ENCODE measurements around the gene NGFR.

The NGFR gene

GRCh38 chr17:49494399-49494985 lies 601 bp upstream of the NGFR start:
- no peaks in the 10 kb centered on the region for H3K9me3 Mint-ChIP-seq
- H3K27ac Mint-ChIP-seq, result no peak overlapping the region
- TF ChIP-seq, protein P1, sequence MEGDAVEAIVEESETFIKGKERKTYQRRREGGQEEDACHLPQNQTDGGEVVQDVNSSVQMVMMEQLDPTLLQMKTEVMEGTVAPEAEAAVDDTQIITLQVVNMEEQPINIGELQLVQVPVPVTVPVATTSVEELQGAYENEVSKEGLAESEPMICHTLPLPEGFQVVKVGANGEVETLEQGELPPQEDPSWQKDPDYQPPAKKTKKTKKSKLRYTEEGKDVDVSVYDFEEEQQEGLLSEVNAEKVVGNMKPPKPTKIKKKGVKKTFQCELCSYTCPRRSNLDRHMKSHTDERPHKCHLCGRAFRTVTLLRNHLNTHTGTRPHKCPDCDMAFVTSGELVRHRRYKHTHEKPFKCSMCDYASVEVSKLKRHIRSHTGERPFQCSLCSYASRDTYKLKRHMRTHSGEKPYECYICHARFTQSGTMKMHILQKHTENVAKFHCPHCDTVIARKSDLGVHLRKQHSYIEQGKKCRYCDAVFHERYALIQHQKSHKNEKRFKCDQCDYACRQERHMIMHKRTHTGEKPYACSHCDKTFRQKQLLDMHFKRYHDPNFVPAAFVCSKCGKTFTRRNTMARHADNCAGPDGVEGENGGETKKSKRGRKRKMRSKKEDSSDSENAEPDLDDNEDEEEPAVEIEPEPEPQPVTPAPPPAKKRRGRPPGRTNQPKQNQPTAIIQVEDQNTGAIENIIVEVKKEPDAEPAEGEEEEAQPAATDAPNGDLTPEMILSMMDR (IDR thresholded peaks at IDR 0.05; ENCODE audit: unreplicated experiment in 3 of 3), result no peak

GRCh38 chr17:49495842-49496182 lies 719 bp downstream of the NGFR start:
- Mint-ChIP-seq H3K4me3 (peak overlapping the region; percentile 93 to 96 (median 93)), H3K4me1 (peaks cover 43% of the 10 kb centered on the region), H3K27ac (peak overlapping the region in 1 of 3 experiments; percentile 57), H3K27me3 (ENCODE audit: low read depth) (peaks cover 73% of the 10 kb centered on the region), H3K9me3 (no peaks in the 10 kb centered on the region), H3K36me3 (ENCODE audit: low read depth) (no peaks in the 10 kb centered on the region)
- TF ChIP-seq, protein P1 (IDR thresholded peaks at IDR 0.05; ENCODE audit: unreplicated experiment in 3 of 3), result no peak

More at GRCh38 chr17:49494399-49494985, 601 bp upstream of the NGFR start:
- H3K4me1 Mint-ChIP-seq, result peaks cover 35% of the 10 kb centered on the region
- no peaks in the 10 kb centered on the region for H3K36me3 Mint-ChIP-seq (ENCODE audit: low read depth)
- peaks cover 72% of the 10 kb centered on the region for H3K27me3 Mint-ChIP-seq (ENCODE audit: low read depth)
- H3K4me3 Mint-ChIP-seq, result peak overlapping the region; percentile 70 to 77 (median 74)

- peaks cover 44% of the 10 kb centered on the region for H3K4me1 Mint-ChIP-seq
Measured at GRCh38 chr17:49496183-49496866, 1.2 kb downstream of the NGFR start.

GRCh38 chr17:49496867-49497147 lies 1.7 kb downstream of the NGFR start:
- Mint-ChIP-seq H3K9me3 (no peaks in the 10 kb centered on the region), H3K36me3 (ENCODE audit: low read depth) (no peaks in the 10 kb centered on the region), H3K27ac (no peak overlapping the region), H3K4me3 (peak overlapping the region; percentile 93 to 96 (median 93)), H3K27me3 (ENCODE audit: low read depth) (peaks cover 68% of the 10 kb centered on the region), H3K4me1 (peaks cover 44% of the 10 kb centered on the region)
- TF ChIP-seq, protein P1 (IDR thresholded peaks at IDR 0.05; ENCODE audit: unreplicated experiment in 3 of 3), result no peak

More at GRCh38 chr17:49496183-49496866, 1.2 kb downstream of the NGFR start:
- TF ChIP-seq, protein P1 (IDR thresholded peaks at IDR 0.05; ENCODE audit: unreplicated experiment in 3 of 3), result peak; percentile 86 to 94 (median 91)
- peak overlapping the region in 1 of 3 experiments; percentile 57 for H3K27ac Mint-ChIP-seq
- H3K36me3 Mint-ChIP-seq (ENCODE audit: low read depth), result no peaks in the 10 kb centered on the region
- H3K9me3 Mint-ChIP-seq, result no peaks in the 10 kb centered on the region
- peaks cover 70% of the 10 kb centered on the region for H3K27me3 Mint-ChIP-seq (ENCODE audit: low read depth)
- H3K4me3 Mint-ChIP-seq, result peak overlapping the region; percentile 93 to 96 (median 93)

- no peaks in the 10 kb centered on the region for H3K9me3 Mint-ChIP-seq
- peaks cover 45% of the 10 kb centered on the region for H3K4me1 Mint-ChIP-seq
- H3K4me3 Mint-ChIP-seq, result peak overlapping the region; percentile 93 to 96 (median 93)
- TF ChIP-seq, protein P1 (IDR thresholded peaks at IDR 0.05; ENCODE audit: unreplicated experiment in 3 of 3), result no peak
- peak overlapping the region; percentile 26 to 76 (median 40) for H3K27ac Mint-ChIP-seq
- peaks cover 65% of the 10 kb centered on the region for H3K27me3 Mint-ChIP-seq (ENCODE audit: low read depth)
- H3K36me3 Mint-ChIP-seq (ENCODE audit: low read depth), result no peaks in the 10 kb centered on the region
Measured at GRCh38 chr17:49497148-49498028, 2.3 kb downstream of the NGFR start.

All from nephron (organoid).